WERI-Rb-1 (cell line): ENCODE results near the gene UROC1.
A peak's percentile ranks its signal among the peaks of the same experiment; 100 is the strongest.

Source experiments
- DNase-seq: peaks from one replicate; pipeline ENCODE4 v3.0.0-alpha.2; 2020
- H3K27ac ChIP-seq: fragments of 250-450 bp; sonication (Bioruptor Pico); 2 replicates; pipeline ENCODE4 v1.5.1; 2020; ENCODE audit warnings: mild to moderate bottlenecking, moderate library complexity
- H3K27me3 ChIP-seq: fragments of 250-450 bp; sonication (Bioruptor Pico); 2 replicates; pipeline ENCODE4 v1.5.1; 2021; ENCODE audit warnings: mild to moderate bottlenecking, low read depth, moderate library complexity; ENCODE audit not compliant: insufficient read depth, severe bottlenecking
- H3K36me3 ChIP-seq: fragments of 250-450 bp; sonication (Bioruptor Pico); 2 replicates; pipeline ENCODE4 v1.5.1; 2020; ENCODE audit warnings: mild to moderate bottlenecking, moderate library complexity
- H3K4me3 ChIP-seq: 2 replicates; pipeline ENCODE4 v1.5.1; 2011; ENCODE audit warnings: low read depth, mild to moderate bottlenecking, control low read depth, low read length
- H3K9me3 ChIP-seq: fragments of 250-450 bp; sonication (Bioruptor Pico); 2 replicates; pipeline ENCODE4 v1.5.1; 2021; ENCODE audit warnings: mild to moderate bottlenecking, moderate library complexity; ENCODE audit not compliant: severe bottlenecking
- CTCF ChIP-seq: IDR thresholded peaks from 2 replicates; pipeline ENCODE4 v1.5.1; 2011; ENCODE audit warnings: low read depth, mild to moderate bottlenecking, control low read depth, inconsistent platforms, low read length

The UROC1 gene

GRCh38 chr3:126477061-126477380 lies 40.6 kb downstream of the UROC1 start:
- H3K27ac ChIP-seq, result no peak overlapping the region
- no peak overlapping the region for H3K4me3 ChIP-seq
- no peak for TF ChIP-seq CTCF
- H3K36me3 ChIP-seq, result peaks cover 15% of the 10 kb centered on the region
- no peaks in the 10 kb centered on the region for H3K9me3 ChIP-seq
- H3K27me3 ChIP-seq, result no peaks in the 10 kb centered on the region
- DNase-seq, result no peak

GRCh38 chr3:126476166-126477060 lies 41.2 kb downstream of the UROC1 start:
- no peaks in the 10 kb centered on the region for H3K27me3 ChIP-seq
- H3K36me3 ChIP-seq, result peaks cover 20% of the 10 kb centered on the region
- TF ChIP-seq CTCF, result no peak
- DNase-seq, result peak; percentile 21
- H3K9me3 ChIP-seq, result no peaks in the 10 kb centered on the region
- H3K4me3 ChIP-seq, result no peak overlapping the region
- peak overlapping the region; percentile 44; the same call in 1 of the 2 replicates for H3K27ac ChIP-seq

GRCh38 chr3:126475413-126476114 lies 42.0 kb downstream of the UROC1 start, which contains the start of gene ZXDC:
Gene ZXDC (minus strand): TSS chr3:126475891. CDS start chr3:126475865, 26 bp downstream.
- peak; percentile 71 for TF ChIP-seq CTCF
- no peaks in the 10 kb centered on the region for H3K9me3 ChIP-seq
- peak within 1 kb of the TSS; percentile 76 for H3K27ac ChIP-seq
- H3K4me3 ChIP-seq, result peak within 1 kb of the TSS; percentile 55
- H3K36me3 ChIP-seq, result peaks cover 29% of the 10 kb centered on the region
- H3K27me3 ChIP-seq, result no peaks in the 10 kb centered on the region
- DNase-seq, result peak; percentile 90

GRCh38 chr3:126474498-126475412 lies 42.8 kb downstream of the UROC1 start:
- TF ChIP-seq CTCF, result no peak
- peaks cover 37% of the 10 kb centered on the region for H3K36me3 ChIP-seq
- DNase-seq, result peak; percentile 46
- H3K27me3 ChIP-seq, result no peaks in the 10 kb centered on the region
- H3K4me3 ChIP-seq, result peak overlapping the region; percentile 55
- H3K27ac ChIP-seq, result peak overlapping the region; percentile 47
- no peaks in the 10 kb centered on the region for H3K9me3 ChIP-seq

- H3K36me3 ChIP-seq, result peaks cover 49% of the 10 kb centered on the region
- H3K27ac ChIP-seq, result no peak overlapping the region
- H3K4me3 ChIP-seq, result no peak overlapping the region
- H3K9me3 ChIP-seq, result no peaks in the 10 kb centered on the region
- no peak for DNase-seq
- no peaks in the 10 kb centered on the region for H3K27me3 ChIP-seq
- TF ChIP-seq CTCF, result no peak
Measured at GRCh38 chr3:126473292-126474168, 44.0 kb downstream of the UROC1 start.
